Epithelial cell of esophagus (primary cell): Measurements from ENCODE around the gene ALLC.

Source experiments
- DNase-seq: peaks from one replicate; pipeline ENCODE4 v3.0.0; 2010; ENCODE audit warnings: low read depth
- H3K4me3 ChIP-seq: 2 replicates; pipeline ENCODE4 v1.5.1; 2011; ENCODE audit warnings: mild to moderate bottlenecking, low read length, control low read depth
- CTCF ChIP-seq: IDR thresholded peaks from 2 replicates; pipeline ENCODE4 v1.5.1; 2011; ENCODE audit warnings: low read depth, mild to moderate bottlenecking, low read length, control low read depth, inconsistent platforms; ENCODE audit not compliant: insufficient read depth; ENCODE audit errors: missing control alignments

Gene ALLC

GRCh38 chr2:3728104-3729054 lies 70.4 kb downstream of the ALLC start:
- H3K4me3 ChIP-seq: no peak overlapping the region
- TF ChIP-seq CTCF: peak; percentile 47
- DNase-seq: peak; percentile 38

- no peak overlapping the region for H3K4me3 ChIP-seq
- TF ChIP-seq CTCF: no peak
- DNase-seq: no peak
These were observed 71.1 kb downstream of the ALLC start for GRCh38 chr2:3729055-3729448.

- no peak overlapping the region for H3K4me3 ChIP-seq
- DNase-seq: no peak
- no peak for TF ChIP-seq CTCF
These were observed 71.8 kb downstream of the ALLC start for GRCh38 chr2:3729786-3730185.

DNA sequence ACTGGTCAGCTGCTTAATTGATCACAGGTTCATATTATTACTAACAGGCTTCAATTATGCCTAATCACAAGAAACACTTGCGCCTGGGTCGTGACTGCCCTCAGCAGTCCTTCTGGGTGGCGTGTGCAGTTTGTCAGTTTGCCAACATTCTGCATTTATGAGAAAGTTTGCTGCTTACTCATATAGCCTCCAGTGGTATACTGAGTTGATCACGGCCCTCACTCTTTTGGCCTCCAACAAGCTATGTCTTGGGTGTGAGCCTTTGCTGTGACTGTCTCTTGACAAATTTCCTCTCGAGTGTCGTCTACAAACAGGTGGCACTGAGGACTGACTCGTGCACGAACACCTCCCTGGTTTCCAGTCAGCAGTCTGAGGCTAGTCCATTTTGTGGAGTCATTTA lies 72.6 kb downstream of the ALLC start:
- TF ChIP-seq CTCF: no peak
- no peak overlapping the region for H3K4me3 ChIP-seq
- peak; percentile 44 for DNase-seq

GRCh38 chr2:3731829-3732228 lies 73.8 kb downstream of the ALLC start:
- no peak overlapping the region for H3K4me3 ChIP-seq
- no peak for TF ChIP-seq CTCF
- no peak for DNase-seq

DNA sequence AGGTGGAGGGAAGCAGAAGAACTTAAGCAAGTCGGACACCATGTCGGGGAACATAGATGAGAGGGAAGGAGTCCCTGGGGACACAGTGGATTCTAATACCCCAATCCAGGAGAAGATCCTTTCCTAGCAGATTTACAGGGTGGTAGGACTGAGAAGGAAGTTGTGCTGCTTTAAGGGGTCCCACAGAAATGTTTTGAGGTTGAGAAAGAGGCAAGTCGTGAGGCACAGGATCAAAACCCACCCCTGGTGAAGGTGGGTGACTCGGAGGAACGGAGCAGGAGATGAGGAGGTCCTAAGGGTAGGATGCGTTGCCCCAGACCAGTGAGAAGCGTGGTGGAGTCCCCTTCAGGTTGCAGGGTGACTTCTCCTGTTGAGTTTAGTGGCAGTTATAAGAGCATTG lies 78.1 kb downstream of the ALLC start:
- TF ChIP-seq CTCF: no peak

GRCh38 chr2:3737128-3737527 lies 79.1 kb downstream of the ALLC start:
- no peak for TF ChIP-seq CTCF
- no peak overlapping the region for H3K4me3 ChIP-seq
- DNase-seq: no peak

More for the DNA sequence above, 78.1 kb downstream of the ALLC start:
- no peak overlapping the region for H3K4me3 ChIP-seq
- no peak for DNase-seq
